ENCODE measurements around the gene GALNT10.

The GALNT10 gene

GRCh38 chr5:154265197-154265773 is 74.8 kb downstream of the GALNT10 start:
- peaks cover 1% of the 10 kb centered on the region for H3K36me3 Mint-ChIP-seq (ENCODE audit: low read depth)
- H3K4me3 Mint-ChIP-seq, result no peak overlapping the region
- H3K9me3 Mint-ChIP-seq, result no peaks in the 10 kb centered on the region
- H3K27ac Mint-ChIP-seq, result no peak overlapping the region
- no peaks in the 10 kb centered on the region for H3K4me1 Mint-ChIP-seq (ENCODE audit: low read depth)
- no peak for DNase-seq (ENCODE audit: low spot score)
- H3K27me3 Mint-ChIP-seq (ENCODE audit: low read depth), result no peaks in the 10 kb centered on the region

GRCh38 chr5:154267516-154267915 is 77.0 kb downstream of the GALNT10 start:
- Mint-ChIP-seq H3K27ac (no peak overlapping the region), H3K27me3 (ENCODE audit: low read depth) (no peaks in the 10 kb centered on the region), H3K4me1 (ENCODE audit: low read depth) (peaks cover 11% of the 10 kb centered on the region), H3K36me3 (ENCODE audit: low read depth) (peaks cover 1% of the 10 kb centered on the region), H3K9me3 (no peaks in the 10 kb centered on the region), H3K4me3 (no peak overlapping the region)
- DNase-seq (ENCODE audit: low spot score), result no peak

GRCh38 chr5:154268073-154268472 is 77.5 kb downstream of the GALNT10 start:
- Mint-ChIP-seq H3K9me3 (no peaks in the 10 kb centered on the region), H3K4me3 (no peak overlapping the region), H3K36me3 (ENCODE audit: low read depth) (peaks cover 1% of the 10 kb centered on the region), H3K4me1 (ENCODE audit: low read depth) (peaks cover 17% of the 10 kb centered on the region), H3K27me3 (ENCODE audit: low read depth) (no peaks in the 10 kb centered on the region), H3K27ac (no peak overlapping the region)
- DNase-seq (ENCODE audit: low spot score), result no peak

- H3K27ac Mint-ChIP-seq, result no peak overlapping the region
- no peaks in the 10 kb centered on the region for H3K27me3 Mint-ChIP-seq (ENCODE audit: low read depth)
- H3K9me3 Mint-ChIP-seq, result no peaks in the 10 kb centered on the region
- peaks cover 1% of the 10 kb centered on the region for H3K36me3 Mint-ChIP-seq (ENCODE audit: low read depth)
- no peak for DNase-seq (ENCODE audit: low spot score)
- peaks cover 28% of the 10 kb centered on the region for H3K4me1 Mint-ChIP-seq (ENCODE audit: low read depth)
- H3K4me3 Mint-ChIP-seq, result no peak overlapping the region
Observed at GRCh38 chr5:154269414-154269813, 78.9 kb downstream of the GALNT10 start.

DNA sequence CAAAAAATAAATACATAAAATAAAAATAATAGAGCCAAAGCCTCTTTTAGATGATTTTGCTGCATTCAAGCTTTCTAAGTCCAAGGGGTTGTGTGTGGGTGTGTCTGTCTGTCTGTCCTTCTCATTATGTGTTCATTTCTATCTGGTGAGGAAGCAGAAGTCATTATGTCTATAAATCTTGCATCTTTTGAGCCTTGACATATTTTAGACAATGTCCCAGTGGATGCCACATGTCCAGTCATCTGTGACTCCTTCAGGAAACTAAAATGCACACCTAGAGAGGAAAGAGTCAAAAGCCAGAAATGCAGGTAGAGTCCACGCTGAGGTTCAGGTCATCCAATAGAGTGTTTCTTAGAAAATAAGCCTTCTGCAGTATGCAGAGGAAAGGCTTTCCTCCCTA is 80.9 kb downstream of the GALNT10 start:
- Mint-ChIP-seq H3K4me1 (ENCODE audit: low read depth) (peaks cover 36% of the 10 kb centered on the region), H3K27me3 (ENCODE audit: low read depth) (no peaks in the 10 kb centered on the region), H3K27ac (no peak overlapping the region), H3K4me3 (no peak overlapping the region), H3K36me3 (ENCODE audit: low read depth) (peaks cover 3% of the 10 kb centered on the region), H3K9me3 (no peaks in the 10 kb centered on the region)
- DNase-seq (ENCODE audit: low spot score), result no peak

DNA sequence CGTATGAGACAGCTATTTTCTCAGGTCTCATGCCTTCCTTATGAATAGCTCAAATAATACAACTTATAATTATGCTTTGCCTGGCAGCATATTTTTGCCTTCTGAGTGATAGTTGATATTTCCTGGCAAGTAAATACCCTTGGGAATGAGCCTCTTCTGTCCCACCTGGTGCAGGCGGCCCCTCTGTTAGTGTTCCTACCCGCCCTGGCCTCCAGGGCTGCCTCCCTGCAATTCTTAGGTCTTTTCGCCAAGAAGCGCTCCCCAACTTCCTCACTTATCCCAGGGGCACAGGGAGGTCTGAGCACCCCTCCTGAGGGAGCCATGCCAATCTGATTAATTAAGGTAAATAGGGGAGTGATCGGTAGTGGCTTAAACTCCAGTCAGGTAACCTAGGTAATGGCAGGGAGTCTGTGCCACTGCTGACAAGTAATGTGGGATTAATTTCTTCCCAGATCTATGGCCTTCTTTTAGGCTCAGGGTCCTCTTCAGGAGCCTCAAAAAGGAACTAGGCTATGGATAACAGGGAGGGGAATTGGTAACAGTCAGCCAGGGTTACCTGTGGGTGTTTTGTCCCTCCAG is 81.5 kb downstream of the GALNT10 start:
- H3K27ac Mint-ChIP-seq, result peak overlapping the region; percentile 33
- H3K4me1 Mint-ChIP-seq (ENCODE audit: low read depth), result peaks cover 39% of the 10 kb centered on the region
- no peaks in the 10 kb centered on the region for H3K9me3 Mint-ChIP-seq
- peaks cover 2% of the 10 kb centered on the region for H3K36me3 Mint-ChIP-seq (ENCODE audit: low read depth)
- no peak overlapping the region for H3K4me3 Mint-ChIP-seq
- H3K27me3 Mint-ChIP-seq (ENCODE audit: low read depth), result no peaks in the 10 kb centered on the region
- no peak for DNase-seq (ENCODE audit: low spot score)

DNA sequence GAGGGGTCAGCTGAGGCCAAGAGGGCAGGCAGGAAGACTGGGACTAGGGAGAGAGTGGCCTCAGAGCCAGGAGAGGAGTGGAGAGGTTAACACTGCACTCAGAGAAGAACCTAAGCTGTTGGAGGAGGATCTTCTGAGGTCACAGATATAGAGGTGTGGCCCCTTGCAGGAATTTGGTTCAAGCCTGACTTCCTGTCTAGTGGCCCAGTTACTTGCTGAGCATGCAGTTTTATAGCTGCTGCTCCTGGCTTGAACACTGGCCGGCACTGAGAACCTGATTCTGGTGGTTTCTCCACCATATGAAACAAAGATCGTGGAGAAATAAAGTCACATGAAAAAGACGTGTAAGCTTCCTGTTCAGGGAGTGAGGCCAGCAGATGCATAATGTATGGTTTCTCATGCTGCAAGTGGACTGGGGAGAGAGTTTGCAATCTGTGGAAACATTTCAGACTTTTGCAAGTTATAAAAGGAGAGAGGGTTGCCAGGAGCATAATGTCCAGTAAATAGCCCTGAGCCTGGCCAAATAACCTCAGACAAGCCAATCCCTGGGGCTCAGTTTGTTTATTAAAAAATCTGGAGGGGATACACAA is 82.6 kb downstream of the GALNT10 start:
- Mint-ChIP-seq H3K4me1 (ENCODE audit: low read depth) (peaks cover 43% of the 10 kb centered on the region), H3K36me3 (ENCODE audit: low read depth) (peaks cover 5% of the 10 kb centered on the region), H3K27ac (peak overlapping the region; percentile 88), H3K27me3 (ENCODE audit: low read depth) (no peaks in the 10 kb centered on the region), H3K9me3 (no peaks in the 10 kb centered on the region), H3K4me3 (peak overlapping the region; percentile 66)
- peak; percentile 24 for DNase-seq (ENCODE audit: low spot score)

DNA sequence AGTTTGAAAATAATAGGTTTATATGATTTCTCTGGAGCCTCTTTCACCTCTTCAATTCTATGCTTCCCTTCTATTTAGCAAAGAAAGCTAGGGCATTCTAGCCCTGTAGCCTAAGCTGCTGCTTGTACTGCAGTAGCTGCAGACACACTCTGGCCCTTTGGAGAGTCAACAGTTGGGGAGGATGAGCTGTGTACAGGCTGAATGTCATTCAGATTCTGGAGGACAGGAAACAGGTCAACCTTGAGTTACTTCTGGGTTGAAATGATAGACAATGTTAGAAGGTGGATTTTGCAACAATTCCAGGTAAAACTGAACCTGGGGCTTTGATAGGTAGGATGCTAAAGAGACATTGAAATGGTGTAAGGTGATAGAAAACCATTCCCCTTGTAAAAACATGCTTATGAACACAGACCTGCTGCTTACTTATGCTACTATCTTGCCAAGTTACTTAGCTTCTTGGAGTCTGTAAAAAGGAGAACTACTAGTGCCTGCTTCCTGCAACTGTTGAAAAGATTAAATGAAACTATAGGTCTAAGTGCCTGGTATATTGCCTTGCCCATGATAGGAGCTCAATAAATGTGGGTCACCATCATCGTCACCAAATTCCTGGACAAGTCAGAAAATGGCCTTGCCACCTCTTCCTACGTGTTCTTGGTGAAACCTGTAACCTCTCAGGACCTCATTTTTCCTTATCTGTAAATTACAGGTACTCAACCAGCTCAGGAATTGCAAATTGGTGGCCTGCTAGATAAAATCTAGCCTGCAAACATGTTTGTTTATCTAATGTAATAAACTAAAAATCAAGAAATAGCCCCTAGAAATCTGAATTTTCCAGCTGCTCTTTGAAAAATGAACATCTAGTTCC is 83.7 kb downstream of the GALNT10 start:
- Mint-ChIP-seq H3K36me3 (ENCODE audit: low read depth) (peaks cover 6% of the 10 kb centered on the region), H3K27ac (peak overlapping the region; percentile 0), H3K27me3 (ENCODE audit: low read depth) (no peaks in the 10 kb centered on the region), H3K4me3 (no peak overlapping the region), H3K4me1 (ENCODE audit: low read depth) (peaks cover 49% of the 10 kb centered on the region), H3K9me3 (peaks cover 5% of the 10 kb centered on the region)
- DNase-seq (ENCODE audit: low spot score), result no peak

- no peak for DNase-seq (ENCODE audit: low spot score)
- H3K4me3 Mint-ChIP-seq, result no peak overlapping the region
- H3K36me3 Mint-ChIP-seq (ENCODE audit: low read depth), result peaks cover 6% of the 10 kb centered on the region
- peaks cover 5% of the 10 kb centered on the region for H3K9me3 Mint-ChIP-seq
- H3K27me3 Mint-ChIP-seq (ENCODE audit: low read depth), result no peaks in the 10 kb centered on the region
- H3K4me1 Mint-ChIP-seq (ENCODE audit: low read depth), result peaks cover 49% of the 10 kb centered on the region
- no peak overlapping the region for H3K27ac Mint-ChIP-seq
Observed at GRCh38 chr5:154274828-154275185, 84.3 kb downstream of the GALNT10 start.

DNA sequence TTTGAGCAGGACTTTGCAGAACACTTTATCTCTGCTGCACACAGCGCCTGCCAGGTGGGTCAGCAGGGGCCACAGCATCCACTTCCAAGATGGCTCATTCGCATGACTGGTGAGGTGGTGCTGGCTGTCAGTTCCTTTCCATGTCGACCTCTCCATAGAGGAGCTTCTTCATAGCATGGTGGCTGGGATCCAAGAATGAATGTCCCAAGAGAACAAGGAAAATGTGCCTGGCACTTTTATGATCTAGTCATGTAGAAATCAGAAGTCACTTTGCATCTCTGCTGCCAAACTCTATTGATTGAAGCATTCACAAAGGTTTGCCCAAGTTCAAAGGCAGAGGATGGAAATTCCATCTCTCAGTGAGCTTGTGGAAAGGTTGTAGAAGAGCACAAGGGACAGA is 85.0 kb downstream of the GALNT10 start:
- H3K36me3 Mint-ChIP-seq (ENCODE audit: low read depth), result peaks cover 6% of the 10 kb centered on the region
- no peak for DNase-seq (ENCODE audit: low spot score)
- peaks cover 5% of the 10 kb centered on the region for H3K9me3 Mint-ChIP-seq
- H3K27me3 Mint-ChIP-seq (ENCODE audit: low read depth), result no peaks in the 10 kb centered on the region
- peaks cover 49% of the 10 kb centered on the region for H3K4me1 Mint-ChIP-seq (ENCODE audit: low read depth)
- H3K4me3 Mint-ChIP-seq, result no peak overlapping the region
- H3K27ac Mint-ChIP-seq, result no peak overlapping the region

GRCh38 chr5:154276261-154276972 is 85.9 kb downstream of the GALNT10 start:
- peaks cover 5% of the 10 kb centered on the region for H3K9me3 Mint-ChIP-seq
- DNase-seq (ENCODE audit: low spot score), result no peak
- H3K36me3 Mint-ChIP-seq (ENCODE audit: low read depth), result peaks cover 6% of the 10 kb centered on the region
- H3K27me3 Mint-ChIP-seq (ENCODE audit: low read depth), result no peaks in the 10 kb centered on the region
- H3K4me1 Mint-ChIP-seq (ENCODE audit: low read depth), result peaks cover 48% of the 10 kb centered on the region
- no peak overlapping the region for H3K27ac Mint-ChIP-seq
- H3K4me3 Mint-ChIP-seq, result no peak overlapping the region

GRCh38 chr5:154276973-154277331 is 86.4 kb downstream of the GALNT10 start:
- DNase-seq (ENCODE audit: low spot score), result no peak
- no peaks in the 10 kb centered on the region for H3K27me3 Mint-ChIP-seq (ENCODE audit: low read depth)
- H3K4me3 Mint-ChIP-seq, result no peak overlapping the region
- no peak overlapping the region for H3K27ac Mint-ChIP-seq
- H3K4me1 Mint-ChIP-seq (ENCODE audit: low read depth), result peaks cover 43% of the 10 kb centered on the region
- H3K9me3 Mint-ChIP-seq, result peaks cover 5% of the 10 kb centered on the region
- H3K36me3 Mint-ChIP-seq (ENCODE audit: low read depth), result peaks cover 6% of the 10 kb centered on the region

- H3K27me3 Mint-ChIP-seq (ENCODE audit: low read depth), result no peaks in the 10 kb centered on the region
- no peak for DNase-seq (ENCODE audit: low spot score)
- peaks cover 38% of the 10 kb centered on the region for H3K4me1 Mint-ChIP-seq (ENCODE audit: low read depth)
- peaks cover 6% of the 10 kb centered on the region for H3K36me3 Mint-ChIP-seq (ENCODE audit: low read depth)
- no peak overlapping the region for H3K4me3 Mint-ChIP-seq
- H3K27ac Mint-ChIP-seq, result no peak overlapping the region
- peaks cover 5% of the 10 kb centered on the region for H3K9me3 Mint-ChIP-seq
Observed at GRCh38 chr5:154277499-154277898, 87.0 kb downstream of the GALNT10 start.

DNA sequence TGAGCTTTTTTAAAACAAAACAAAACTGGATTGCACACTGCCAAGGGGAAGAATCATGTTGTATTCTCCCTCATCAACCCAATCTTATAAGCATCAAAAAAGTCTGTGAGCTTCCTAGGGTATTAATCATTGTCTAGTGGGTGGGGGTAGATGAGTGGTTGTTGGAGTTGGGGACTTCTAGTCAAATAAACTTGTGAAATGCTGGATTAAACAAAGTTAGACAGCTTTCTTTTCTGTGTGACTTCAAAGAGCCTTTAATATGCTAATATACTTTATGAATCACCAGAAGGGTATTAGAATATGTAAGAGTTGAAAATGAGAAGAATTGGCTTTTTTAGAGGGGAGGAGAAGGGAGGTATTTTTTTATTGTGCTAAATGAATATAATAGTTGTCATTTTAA is 87.7 kb downstream of the GALNT10 start:
- peaks cover 35% of the 10 kb centered on the region for H3K4me1 Mint-ChIP-seq (ENCODE audit: low read depth)
- H3K4me3 Mint-ChIP-seq, result no peak overlapping the region
- DNase-seq (ENCODE audit: low spot score), result no peak
- H3K27me3 Mint-ChIP-seq (ENCODE audit: low read depth), result no peaks in the 10 kb centered on the region
- H3K27ac Mint-ChIP-seq, result no peak overlapping the region
- H3K9me3 Mint-ChIP-seq, result peaks cover 5% of the 10 kb centered on the region
- peaks cover 6% of the 10 kb centered on the region for H3K36me3 Mint-ChIP-seq (ENCODE audit: low read depth)
